ENCODE measurements around the gene SHMT2.

DNA sequence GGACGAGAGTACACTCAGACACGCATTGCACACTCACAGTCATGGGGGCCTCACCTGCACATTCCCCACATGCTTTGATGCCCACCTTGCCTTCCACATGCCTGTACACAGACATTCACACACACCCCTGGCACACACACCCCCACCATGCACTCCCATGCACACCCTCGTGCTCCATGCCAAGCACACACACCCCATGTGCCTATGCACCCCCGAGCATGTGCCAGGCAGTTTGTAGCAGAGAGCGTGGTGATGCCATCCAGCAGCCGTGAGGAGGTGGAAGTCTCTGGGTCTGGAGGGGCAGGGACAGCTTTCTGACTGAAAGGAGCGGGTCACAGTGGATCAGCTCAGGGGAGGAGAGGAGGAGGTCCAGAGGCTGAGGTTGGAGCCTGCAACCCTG lies 23.6 kb upstream of the SHMT2 start:
- TF ChIP-seq CTCF (IDR thresholded peaks at IDR 0.05), result no peak
- TF ChIP-seq JUN (CRISPR knock-in tag; IDR thresholded peaks at IDR 0.05), result no peak
- no peak for TF ChIP-seq ZNF138 (CRISPR knock-in tag; conservative IDR thresholded peaks at IDR 0.05)
- TF ChIP-seq TP53 (CRISPR knock-in tag; IDR thresholded peaks at IDR 0.05), result no peak
- TF ChIP-seq TEAD4 (CRISPR knock-in tag; IDR thresholded peaks at IDR 0.05), result no peak
- TF ChIP-seq E2F4 (CRISPR knock-in tag; IDR thresholded peaks at IDR 0.05; ENCODE audit: borderline replicate concordance, low read depth), result no peak
- no peak for TF ChIP-seq NR1H2 (CRISPR knock-in tag; IDR thresholded peaks at IDR 0.05)
- TF ChIP-seq USF2 (CRISPR knock-in tag; IDR thresholded peaks at IDR 0.05), result no peak
- TF ChIP-seq, protein P1, sequence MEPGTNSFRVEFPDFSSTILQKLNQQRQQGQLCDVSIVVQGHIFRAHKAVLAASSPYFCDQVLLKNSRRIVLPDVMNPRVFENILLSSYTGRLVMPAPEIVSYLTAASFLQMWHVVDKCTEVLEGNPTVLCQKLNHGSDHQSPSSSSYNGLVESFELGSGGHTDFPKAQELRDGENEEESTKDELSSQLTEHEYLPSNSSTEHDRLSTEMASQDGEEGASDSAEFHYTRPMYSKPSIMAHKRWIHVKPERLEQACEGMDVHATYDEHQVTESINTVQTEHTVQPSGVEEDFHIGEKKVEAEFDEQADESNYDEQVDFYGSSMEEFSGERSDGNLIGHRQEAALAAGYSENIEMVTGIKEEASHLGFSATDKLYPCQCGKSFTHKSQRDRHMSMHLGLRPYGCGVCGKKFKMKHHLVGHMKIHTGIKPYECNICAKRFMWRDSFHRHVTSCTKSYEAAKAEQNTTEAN (CRISPR knock-in tag; IDR thresholded peaks at IDR 0.05), result no peak
- TF ChIP-seq, protein P2, sequence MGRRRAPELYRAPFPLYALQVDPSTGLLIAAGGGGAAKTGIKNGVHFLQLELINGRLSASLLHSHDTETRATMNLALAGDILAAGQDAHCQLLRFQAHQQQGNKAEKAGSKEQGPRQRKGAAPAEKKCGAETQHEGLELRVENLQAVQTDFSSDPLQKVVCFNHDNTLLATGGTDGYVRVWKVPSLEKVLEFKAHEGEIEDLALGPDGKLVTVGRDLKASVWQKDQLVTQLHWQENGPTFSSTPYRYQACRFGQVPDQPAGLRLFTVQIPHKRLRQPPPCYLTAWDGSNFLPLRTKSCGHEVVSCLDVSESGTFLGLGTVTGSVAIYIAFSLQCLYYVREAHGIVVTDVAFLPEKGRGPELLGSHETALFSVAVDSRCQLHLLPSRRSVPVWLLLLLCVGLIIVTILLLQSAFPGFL (CRISPR knock-in tag; IDR thresholded peaks at IDR 0.05; ENCODE audit: borderline replicate concordance), result no peak
- TF ChIP-seq NFE2L1 (CRISPR knock-in tag; IDR thresholded peaks at IDR 0.05), result no peak
- no peak for TF ChIP-seq MLX (CRISPR knock-in tag; IDR thresholded peaks at IDR 0.05)
- TF ChIP-seq, protein P3, sequence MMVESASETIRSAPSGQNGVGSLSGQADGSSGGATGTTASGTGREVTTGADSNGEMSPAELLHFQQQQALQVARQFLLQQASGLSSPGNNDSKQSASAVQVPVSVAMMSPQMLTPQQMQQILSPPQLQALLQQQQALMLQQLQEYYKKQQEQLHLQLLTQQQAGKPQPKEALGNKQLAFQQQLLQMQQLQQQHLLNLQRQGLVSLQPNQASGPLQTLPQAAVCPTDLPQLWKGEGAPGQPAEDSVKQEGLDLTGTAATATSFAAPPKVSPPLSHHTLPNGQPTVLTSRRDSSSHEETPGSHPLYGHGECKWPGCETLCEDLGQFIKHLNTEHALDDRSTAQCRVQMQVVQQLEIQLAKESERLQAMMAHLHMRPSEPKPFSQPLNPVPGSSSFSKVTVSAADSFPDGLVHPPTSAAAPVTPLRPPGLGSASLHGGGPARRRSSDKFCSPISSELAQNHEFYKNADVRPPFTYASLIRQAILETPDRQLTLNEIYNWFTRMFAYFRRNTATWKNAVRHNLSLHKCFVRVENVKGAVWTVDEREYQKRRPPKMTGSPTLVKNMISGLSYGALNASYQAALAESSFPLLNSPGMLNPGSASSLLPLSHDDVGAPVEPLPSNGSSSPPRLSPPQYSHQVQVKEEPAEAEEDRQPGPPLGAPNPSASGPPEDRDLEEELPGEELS (CRISPR knock-in tag; IDR thresholded peaks at IDR 0.05), result no peak
